Transverse colon (tissue), 3 donors: ENCODE measurements around the gene SUB1.

ENCODE experiments used
- CTCF ChIP-seq, 5 experiments: fragments of 200-600 bp in 3 of 5; fragments of 450-650 bp in 2 of 5; sonication (generic) in 3 of 5; IDR thresholded peaks; 1 replicate in 2 of 5; 2 replicates in 3 of 5; pipeline ENCODE4 v1.5.1; 2016 to 2017; ENCODE audit warnings: antibody characterized with exemption in 5 of 5, inconsistent platforms in 3 of 5, mild to moderate bottlenecking in 2 of 5, moderate library complexity in 1 of 5
- POLR2A ChIP-seq: fragments of 450-650 bp; IDR thresholded peaks from one replicate; pipeline ENCODE4 v1.6.1; 2016; ENCODE audit warnings: antibody characterized with exemption, mild to moderate bottlenecking, moderate library complexity

DNA sequence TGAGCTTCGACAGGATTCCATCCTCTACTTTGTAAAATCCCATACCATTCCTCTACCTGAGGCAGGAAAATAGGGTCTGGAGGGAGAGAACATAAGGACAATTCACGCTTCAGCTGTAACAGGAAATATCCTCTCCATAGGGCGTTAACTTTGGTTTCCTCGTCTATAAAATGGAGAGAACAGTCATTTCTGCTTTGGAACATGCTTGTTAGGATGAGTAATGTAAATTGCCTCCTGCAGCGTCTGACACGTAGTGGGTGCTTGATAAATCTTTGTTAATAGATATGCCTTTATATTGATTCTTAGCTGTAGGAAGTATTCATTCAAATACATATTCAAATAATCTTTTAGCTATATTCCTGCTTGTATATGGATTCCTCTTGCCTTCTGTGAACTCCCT, 711 bp upstream of the SUB1 start:
- no peak for TF ChIP-seq POLR2A
- TF ChIP-seq CTCF (IDR thresholded peaks at IDR 0.05): no peak
